HG02642 (cell line): Measurements from ENCODE around the gene SNAPIN.
"Not testable (repeated sequence)": the region's sequence is repeated elsewhere in the genome, so short reads cannot be mapped to it uniquely, and the experiment has no call there.

Source experiments
- ATAC-seq: cut with Tn5 transposase; IDR thresholded peaks from one replicate; pipeline ENCODE4 v1.9.1; 2021; ENCODE audit warnings: mild to moderate bottlenecking; ENCODE audit not compliant: unreplicated experiment, poor library complexity

The SNAPIN gene

GRCh38 chr1:153626477-153626903, 32.0 kb upstream of the SNAPIN start:
- no peak for ATAC-seq

GRCh38 chr1:153626904-153627714, 31.4 kb upstream of the SNAPIN start, which contains the start of gene S100A13:
Gene S100A13 (minus strand): TSS chr1:153627505. CDS start chr1:153626472, 1,033 bp downstream.
- ATAC-seq = no peak

DNA sequence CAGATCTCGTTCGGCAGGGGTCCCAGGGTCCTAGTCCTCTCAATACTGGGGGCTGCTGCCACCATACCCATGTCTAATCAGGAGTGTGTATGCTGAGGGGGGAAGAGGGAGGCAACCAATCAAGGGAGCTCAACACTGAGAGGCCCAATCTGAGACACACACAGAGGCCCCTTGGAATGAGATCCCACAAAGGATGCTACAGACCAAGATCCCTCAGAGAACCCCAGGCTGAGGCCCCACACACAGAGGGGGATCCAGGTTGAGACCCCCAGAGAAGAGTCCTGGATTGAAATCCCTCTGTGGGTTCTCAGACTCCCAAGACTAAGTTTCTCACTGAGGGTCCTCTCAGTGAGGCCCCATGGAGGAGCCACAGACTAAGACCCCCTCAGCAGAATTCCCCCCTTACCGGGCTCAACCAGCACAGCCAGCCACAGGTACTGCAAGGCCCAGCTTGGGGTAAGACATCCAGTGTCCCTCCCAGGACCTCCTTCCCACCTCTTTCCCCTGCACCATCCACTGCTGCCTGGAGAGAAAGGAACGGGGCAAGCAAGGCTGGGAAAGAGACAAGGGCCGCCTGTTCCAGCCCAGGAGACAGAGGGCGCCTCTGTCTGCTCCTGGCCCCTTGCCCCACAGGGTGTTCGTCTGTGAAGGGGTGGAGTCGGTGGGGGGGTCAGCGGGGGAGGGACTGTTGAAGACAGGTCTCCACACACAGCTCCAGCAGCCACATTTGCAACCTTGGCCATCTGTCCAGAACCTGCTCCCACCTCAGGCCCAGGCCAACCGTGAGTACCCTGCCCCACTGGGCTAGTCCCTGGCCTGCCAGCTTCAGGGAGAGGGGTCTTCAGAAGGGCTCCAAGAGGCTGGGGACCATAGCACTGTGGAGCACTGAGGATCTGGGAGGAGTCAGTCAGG, 30.5 kb upstream of the SNAPIN start, which contains the start of gene S100A1:
Gene S100A1, plus strand, starts transcription at position 720 of the 912 bp plus-strand sequence. CDS start 2,088 bp downstream, outside the sequence.
- ATAC-seq = no peak

DNA sequence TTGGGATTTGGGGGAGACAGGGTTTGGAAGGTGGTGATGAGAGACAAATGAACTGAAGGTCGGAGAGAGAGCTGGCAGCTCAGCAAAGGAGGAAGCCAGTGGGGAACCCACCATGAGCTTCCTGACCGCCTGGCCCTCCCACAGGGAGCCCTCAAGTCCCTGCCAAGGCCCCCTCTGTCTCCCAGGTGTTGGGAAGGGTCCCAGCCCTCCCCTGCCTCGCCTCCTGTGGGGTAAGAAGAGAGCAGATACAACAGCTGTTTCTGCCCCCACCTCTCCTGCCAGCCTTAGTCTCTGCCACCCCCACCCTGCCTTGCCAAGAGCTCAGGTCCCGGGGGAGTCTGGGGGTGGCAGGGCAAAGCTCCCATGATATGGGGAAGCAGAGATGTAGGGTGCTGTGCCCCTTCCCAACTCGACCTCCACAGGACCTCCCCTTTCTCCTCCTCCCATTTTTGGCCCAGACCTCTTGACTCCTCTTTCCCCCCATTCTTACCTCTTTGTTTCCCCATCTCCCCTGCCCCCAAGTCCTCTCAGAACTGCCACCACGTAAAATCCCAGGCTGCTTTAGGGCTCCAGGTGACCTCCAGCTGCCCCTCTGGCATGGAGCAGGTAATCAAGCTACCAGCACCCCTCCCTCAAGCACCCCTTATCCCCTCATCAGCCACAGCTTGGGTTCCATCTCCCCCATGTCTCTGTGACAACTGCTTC, 29.7 kb upstream of the SNAPIN start:
- ATAC-seq = no peak

DNA sequence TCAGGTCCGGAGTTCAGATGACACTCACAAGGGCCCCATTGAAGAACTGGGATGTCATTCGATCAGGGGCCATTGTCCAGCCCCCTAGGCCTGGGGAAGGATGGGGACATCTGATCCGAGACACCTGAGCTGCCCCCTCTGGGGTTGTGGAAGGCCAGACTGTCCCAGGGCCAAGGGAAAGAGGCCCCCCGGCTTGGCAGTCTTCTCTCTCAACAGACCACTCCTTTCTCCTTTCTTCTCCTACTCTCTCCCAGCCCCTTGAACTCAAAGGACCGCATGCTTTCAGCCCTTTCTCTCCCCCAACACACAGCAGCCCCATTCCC, 29.2 kb upstream of the SNAPIN start:
- ATAC-seq = no peak

- no peak for ATAC-seq
These were observed 28.5 kb upstream of the SNAPIN start for GRCh38 chr1:153629971-153630370.

DNA sequence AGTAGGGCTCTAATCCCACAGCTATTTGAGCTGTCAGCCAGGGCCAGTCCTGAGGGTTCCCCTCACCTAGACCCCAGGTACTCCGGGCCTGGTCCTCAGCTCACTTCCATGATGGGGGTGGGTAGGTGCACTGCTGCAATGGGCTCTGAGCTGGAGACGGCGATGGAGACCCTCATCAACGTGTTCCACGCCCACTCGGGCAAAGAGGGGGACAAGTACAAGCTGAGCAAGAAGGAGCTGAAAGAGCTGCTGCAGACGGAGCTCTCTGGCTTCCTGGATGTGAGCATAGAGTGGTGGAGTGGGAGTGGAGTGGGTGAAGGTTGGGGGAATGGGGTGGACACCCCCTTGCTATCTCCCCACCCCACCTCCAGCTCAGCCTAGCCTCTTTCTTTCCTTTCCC, 28.1 kb upstream of the SNAPIN start:
- no peak for ATAC-seq

- ATAC-seq = no peak
These were observed 27.2 kb upstream of the SNAPIN start for GRCh38 chr1:153631047-153632022.

DNA sequence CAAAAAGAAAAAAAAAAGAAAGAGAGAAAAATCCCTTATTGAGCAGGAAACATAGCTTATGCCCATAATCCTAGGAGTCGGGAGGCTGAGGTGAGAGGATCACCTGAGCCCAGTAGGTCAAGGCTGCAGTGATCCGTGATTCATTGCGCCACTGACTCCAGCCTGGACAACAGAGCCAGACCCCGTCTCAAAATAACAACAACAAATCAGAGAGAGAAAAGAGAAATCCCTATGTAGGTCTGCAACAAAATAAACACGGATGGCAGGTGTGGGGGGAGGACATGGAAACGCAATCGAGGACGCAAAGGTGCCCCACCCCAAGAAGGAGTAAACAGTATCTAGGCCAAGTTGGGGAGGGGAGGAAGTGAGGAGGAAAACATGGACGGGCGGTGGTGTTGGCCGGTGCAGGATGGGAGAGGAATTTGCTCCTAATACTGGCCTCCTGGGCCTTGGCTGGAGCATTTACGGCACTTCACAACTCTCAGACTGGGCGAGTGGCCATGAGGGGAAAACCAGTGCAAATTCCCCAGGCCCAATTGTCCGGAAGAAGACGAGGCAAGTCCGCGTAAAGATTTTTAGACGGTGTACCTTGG, 25.2 kb upstream of the SNAPIN start:
- ATAC-seq = no peak

DNA sequence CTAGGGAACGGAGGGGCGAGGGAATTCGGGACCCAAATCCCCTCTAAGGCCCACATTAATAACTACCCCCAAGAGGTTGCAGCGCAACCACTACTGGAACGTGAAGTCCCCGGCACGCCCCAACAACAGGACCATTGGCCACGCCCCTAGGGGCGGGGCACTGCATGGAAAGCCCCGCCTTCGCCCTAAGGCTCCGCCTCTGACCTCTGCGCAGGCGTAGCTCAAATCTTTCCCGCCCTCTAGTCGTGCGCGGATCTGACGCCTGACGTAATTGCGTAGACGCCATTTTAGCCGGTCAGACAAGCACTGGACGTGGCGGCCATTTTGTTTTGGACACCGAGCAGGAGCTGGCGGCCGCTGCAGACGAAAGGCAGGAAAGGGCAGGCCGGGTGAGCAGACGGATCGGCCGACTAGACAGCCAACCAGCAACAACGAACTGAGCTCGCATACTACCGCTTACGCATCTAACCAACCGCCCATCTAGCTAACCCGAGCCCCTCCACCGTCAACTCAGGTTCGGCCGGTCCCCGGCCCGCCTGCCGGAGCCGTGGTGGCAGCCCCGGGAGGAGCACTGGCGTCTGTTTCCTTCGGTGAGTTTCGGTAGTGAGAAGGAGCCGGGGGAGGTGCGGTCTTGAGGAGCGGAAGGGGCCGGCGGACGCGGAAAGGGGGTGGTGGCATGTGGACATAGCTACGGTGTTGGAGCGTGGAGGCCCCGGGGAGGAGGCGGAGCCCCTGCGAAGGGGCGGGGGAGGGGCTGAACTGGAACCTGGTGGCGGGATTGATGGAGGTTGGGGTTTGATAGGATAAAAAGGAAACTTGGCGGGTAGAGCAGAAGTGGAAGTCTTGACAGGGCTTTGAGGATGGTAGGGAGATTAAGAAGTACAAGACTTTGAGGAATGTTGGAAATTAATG, 24.5 kb upstream of the SNAPIN start, which contains the start of gene CHTOP:
Gene CHTOP, plus strand, starts transcription at position 313 of the 912 bp plus-strand sequence. CDS start 2,523 bp downstream, outside the sequence.
- ATAC-seq = peak; percentile 87

DNA sequence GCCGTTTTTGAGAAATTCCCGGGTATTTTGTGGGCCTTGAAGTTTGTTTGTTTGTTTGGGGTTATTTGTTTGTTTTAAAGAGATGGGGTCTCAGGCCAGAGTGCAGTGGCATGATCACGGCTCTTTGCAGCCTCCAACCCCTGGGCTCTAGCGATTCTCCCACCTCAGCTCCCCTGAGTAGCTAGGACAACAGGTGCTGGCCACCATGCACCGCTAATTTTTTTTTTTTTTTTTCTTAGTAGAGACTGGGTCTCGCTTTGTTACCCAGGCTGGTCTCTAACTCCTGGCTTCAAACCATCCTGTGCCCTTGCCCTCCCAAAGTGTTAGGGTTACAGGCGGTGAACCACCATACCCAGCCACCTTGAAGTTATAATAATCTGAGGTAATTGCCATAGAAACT, 22.6 kb upstream of the SNAPIN start:
- no peak for ATAC-seq

- no peak for ATAC-seq
These were observed 22.2 kb upstream of the SNAPIN start for GRCh38 chr1:153636312-153636711.

- ATAC-seq = no peak
These were observed 20.2 kb upstream of the SNAPIN start for GRCh38 chr1:153638261-153638660.

GRCh38 chr1:153639280-153639679, 19.2 kb upstream of the SNAPIN start:
- no peak for ATAC-seq

DNA sequence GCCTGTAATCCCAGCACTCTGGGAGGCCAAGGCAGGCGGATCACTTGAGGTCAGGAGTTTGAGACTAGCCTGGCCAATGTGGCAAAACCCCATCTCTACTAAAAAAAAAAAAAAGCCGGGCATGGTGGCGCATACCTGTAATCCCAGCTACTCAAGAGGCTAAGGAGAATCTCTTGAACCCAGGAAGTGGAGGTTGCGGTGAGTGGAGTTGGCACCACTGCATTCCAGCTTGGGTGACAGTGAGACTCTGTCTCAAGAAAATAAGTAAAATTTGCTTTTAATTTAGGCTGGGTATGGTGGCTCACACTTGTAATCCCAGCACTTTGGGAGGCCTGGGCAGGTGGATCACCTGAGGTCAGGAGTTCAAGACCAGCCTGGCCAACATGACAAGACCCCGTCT, 18.3 kb upstream of the SNAPIN start:
- not testable (repeated sequence) for ATAC-seq

DNA sequence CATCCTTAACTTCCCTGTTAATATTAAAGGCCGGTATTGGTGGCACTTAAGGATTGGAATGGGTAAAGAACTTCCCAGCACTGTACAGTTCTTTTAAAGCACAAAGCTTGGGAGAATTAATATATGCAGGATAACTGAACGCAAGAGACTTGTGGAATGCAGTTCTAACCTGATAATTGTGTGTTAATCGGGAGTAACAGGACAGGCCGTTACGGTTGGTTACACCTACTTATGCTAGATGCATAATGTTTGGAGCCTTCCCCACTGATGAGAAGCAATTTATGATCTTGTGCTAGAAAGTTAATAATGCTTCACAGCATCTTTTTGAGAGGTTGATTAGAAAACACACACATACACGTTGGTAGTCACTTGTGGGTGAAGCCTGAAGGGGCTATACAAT, 17.6 kb upstream of the SNAPIN start:
- no peak for ATAC-seq

GRCh38 chr1:153642161-153642560, 16.3 kb upstream of the SNAPIN start:
- ATAC-seq = no peak

- ATAC-seq = no peak
These were observed 15.4 kb upstream of the SNAPIN start for GRCh38 chr1:153643100-153643499.
